Stomach (tissue), 4 donors: ENCODE results near the gene SHISA2.

Experiments
- POLR2A ChIP-seq, 4 donors: fragments of 450-650 bp; IDR thresholded peaks; one replicate each; pipeline ENCODE4 v1.6.1; 2016; ENCODE audit warnings: antibody characterized with exemption in 4 of 4, control low read depth in 2 of 4, mild to moderate bottlenecking in 1 of 4, moderate library complexity in 1 of 4
- POLR2AphosphoS5 ChIP-seq, 3 donors: sonication (generic); formaldehyde crosslinking; IDR thresholded peaks; one replicate each; pipeline ENCODE4 v1.6.1; 2016; ENCODE audit warnings: antibody characterized with exemption in 3 of 3
- TF ChIP-seq, protein P1 (sequence below), 7 experiments: fragments of 450-650 bp in 4 of 7; fragments of 200-600 bp in 3 of 7; sonication (generic) in 3 of 7; IDR thresholded peaks; one replicate each; pipeline ENCODE4 v1.5.1; 2016 to 2019; ENCODE audit warnings: antibody characterized with exemption in 7 of 7, control low read depth in 2 of 7, mild to moderate bottlenecking in 1 of 7

DNA sequence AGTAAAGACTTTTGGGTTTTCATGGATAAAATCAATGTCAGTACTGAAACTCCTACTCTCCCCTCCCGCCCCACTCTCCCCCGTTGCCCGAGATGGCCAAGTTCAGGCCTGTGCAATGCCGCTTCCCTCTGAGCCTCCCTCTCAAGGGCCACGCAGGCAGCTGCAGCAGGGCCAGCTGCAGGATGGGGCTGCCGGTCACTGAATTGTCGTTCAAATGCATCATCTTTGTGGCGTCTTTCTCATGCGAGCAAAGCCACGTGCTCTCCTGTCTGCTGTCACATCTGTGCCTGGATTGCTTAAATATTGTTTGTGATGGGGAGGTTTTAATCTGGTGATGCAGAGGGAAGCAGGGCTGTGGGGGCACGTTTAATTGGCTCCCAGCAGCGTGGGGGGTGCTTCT is 26.6 kb downstream of the SHISA2 start:
- TF ChIP-seq POLR2AphosphoS5 (IDR thresholded peaks at IDR 0.05) (no peak), POLR2A (IDR thresholded peaks at IDR 0.05) (no peak)
- TF ChIP-seq, protein P1, sequence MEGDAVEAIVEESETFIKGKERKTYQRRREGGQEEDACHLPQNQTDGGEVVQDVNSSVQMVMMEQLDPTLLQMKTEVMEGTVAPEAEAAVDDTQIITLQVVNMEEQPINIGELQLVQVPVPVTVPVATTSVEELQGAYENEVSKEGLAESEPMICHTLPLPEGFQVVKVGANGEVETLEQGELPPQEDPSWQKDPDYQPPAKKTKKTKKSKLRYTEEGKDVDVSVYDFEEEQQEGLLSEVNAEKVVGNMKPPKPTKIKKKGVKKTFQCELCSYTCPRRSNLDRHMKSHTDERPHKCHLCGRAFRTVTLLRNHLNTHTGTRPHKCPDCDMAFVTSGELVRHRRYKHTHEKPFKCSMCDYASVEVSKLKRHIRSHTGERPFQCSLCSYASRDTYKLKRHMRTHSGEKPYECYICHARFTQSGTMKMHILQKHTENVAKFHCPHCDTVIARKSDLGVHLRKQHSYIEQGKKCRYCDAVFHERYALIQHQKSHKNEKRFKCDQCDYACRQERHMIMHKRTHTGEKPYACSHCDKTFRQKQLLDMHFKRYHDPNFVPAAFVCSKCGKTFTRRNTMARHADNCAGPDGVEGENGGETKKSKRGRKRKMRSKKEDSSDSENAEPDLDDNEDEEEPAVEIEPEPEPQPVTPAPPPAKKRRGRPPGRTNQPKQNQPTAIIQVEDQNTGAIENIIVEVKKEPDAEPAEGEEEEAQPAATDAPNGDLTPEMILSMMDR (IDR thresholded peaks at IDR 0.05): no peak
